ENCODE measurements around the gene OR1N2. TPM values are rescaled to one million over a fixed set of nuclear protein-coding genes. Genes with fewer than 3 reads are reported as not detected.
"Not testable (repeated sequence)": the region's sequence is repeated elsewhere in the genome, so short reads cannot be mapped to it uniquely, and the experiment has no call there.

Gene OR1N2
- total RNA-seq, 1 experiment from 2014 or later = not detected

GRCh38 chr9:122561446-122561845, 8.5 kb downstream of the OR1N2 start:
- no peak overlapping the region for H3K27ac ChIP-seq
- no peak for DNase-seq (ENCODE audit: low read depth in 1 of 2, low spot score in 2 of 2)
- H3K36me3 ChIP-seq = no peaks in the 10 kb centered on the region
- H3K27me3 ChIP-seq (replicated peaks) = no peaks in the 10 kb centered on the region
- no peak overlapping the region for H3K4me3 ChIP-seq
- no peaks in the 10 kb centered on the region for H3K9me3 ChIP-seq (replicated peaks)
- no peaks in the 10 kb centered on the region for H3K4me1 ChIP-seq (replicated peaks)

GRCh38 chr9:122562134-122562760, 9.3 kb downstream of the OR1N2 start:
- no peaks in the 10 kb centered on the region for H3K36me3 ChIP-seq
- H3K4me1 ChIP-seq (replicated peaks) = no peaks in the 10 kb centered on the region
- H3K27me3 ChIP-seq (replicated peaks) = no peaks in the 10 kb centered on the region
- H3K9me3 ChIP-seq (replicated peaks) = no peaks in the 10 kb centered on the region
- no peak overlapping the region for H3K27ac ChIP-seq
- no peak overlapping the region for H3K4me3 ChIP-seq
- no peak for DNase-seq (ENCODE audit: low read depth in 1 of 2, low spot score in 2 of 2)

- no peaks in the 10 kb centered on the region for H3K27me3 ChIP-seq (replicated peaks)
- H3K4me1 ChIP-seq (replicated peaks) = no peaks in the 10 kb centered on the region
- H3K4me3 ChIP-seq = no peak overlapping the region
- H3K9me3 ChIP-seq (replicated peaks) = no peaks in the 10 kb centered on the region
- no peak for DNase-seq (ENCODE audit: low read depth in 1 of 2, low spot score in 2 of 2)
- no peaks in the 10 kb centered on the region for H3K36me3 ChIP-seq
- H3K27ac ChIP-seq = no peak overlapping the region
Measured at GRCh38 chr9:122567901-122568300, 15.0 kb downstream of the OR1N2 start.

GRCh38 chr9:122572456-122572855, 19.5 kb downstream of the OR1N2 start:
- H3K27ac ChIP-seq = no peak overlapping the region
- no peak overlapping the region for H3K4me3 ChIP-seq
- no peaks in the 10 kb centered on the region for H3K4me1 ChIP-seq (replicated peaks)
- H3K36me3 ChIP-seq = no peaks in the 10 kb centered on the region
- no peaks in the 10 kb centered on the region for H3K27me3 ChIP-seq (replicated peaks)
- DNase-seq (ENCODE audit: low read depth in 1 of 2, low spot score in 2 of 2) = no peak
- no peaks in the 10 kb centered on the region for H3K9me3 ChIP-seq (replicated peaks)

GRCh38 chr9:122579874-122580273, 27.0 kb downstream of the OR1N2 start:
- Histone ChIP-seq H3K9me3 (replicated peaks) (no peaks in the 10 kb centered on the region), H3K4me3 (no peak overlapping the region), H3K27ac (no peak overlapping the region), H3K36me3 (no peaks in the 10 kb centered on the region), H3K27me3 (replicated peaks) (no peaks in the 10 kb centered on the region), H3K4me1 (replicated peaks) (no peaks in the 10 kb centered on the region)
- DNase-seq (ENCODE audit: low read depth in 1 of 2, low spot score in 2 of 2) = no peak

- no peak overlapping the region for H3K4me3 ChIP-seq
- no peaks in the 10 kb centered on the region for H3K36me3 ChIP-seq
- peak in 1 of 2 experiments; percentile 8 for DNase-seq (ENCODE audit: low read depth in 1 of 2, low spot score in 2 of 2)
- H3K27ac ChIP-seq = no peak overlapping the region
- H3K9me3 ChIP-seq (replicated peaks) = no peaks in the 10 kb centered on the region
- no peaks in the 10 kb centered on the region for H3K27me3 ChIP-seq (replicated peaks)
- no peaks in the 10 kb centered on the region for H3K4me1 ChIP-seq (replicated peaks)
Measured at GRCh38 chr9:122580360-122580759, 27.4 kb downstream of the OR1N2 start.

- H3K36me3 ChIP-seq; H3K4me3 ChIP-seq; H3K27ac ChIP-seq; H3K4me1 ChIP-seq (replicated peaks); DNase-seq (ENCODE audit: low read depth in 1 of 2, low spot score in 2 of 2); H3K9me3 ChIP-seq (replicated peaks); H3K27me3 ChIP-seq (replicated peaks): not testable (repeated sequence)
Measured at GRCh38 chr9:122583284-122583683, 30.4 kb downstream of the OR1N2 start, which contains the start of gene OR1L8. Gene OR1L8, minus strand, starts transcription at chr9:122583384. Its CDS starts 14,907 bp downstream, at chr9:122568477.

Other genes with a start within 250 kb of the OR1N2 start
- 0.39 and 0.97 TPM in 2 replicates for gene PTGS1, start 182.1 kb upstream of the OR1N2 start, total RNA-seq (2014; rRNA removed; shearing (Covaris generic))
- gene OR1J1, start 75.2 kb upstream of the OR1N2 start, total RNA-seq (2014; rRNA removed; shearing (Covaris generic)) = not detected in 2 replicates
- not detected in 2 replicates for gene OR1J2, start 42.3 kb upstream of the OR1N2 start, total RNA-seq (2014; rRNA removed; shearing (Covaris generic))
- not detected in 2 replicates for gene OR1J4, start 34.0 kb upstream of the OR1N2 start, total RNA-seq (2014; rRNA removed; shearing (Covaris generic))
- not detected in 2 replicates for gene OR1N1, start 25.8 kb upstream of the OR1N2 start, total RNA-seq (2014; rRNA removed; shearing (Covaris generic))
- gene OR1L8, start 30.3 kb downstream of the OR1N2 start, total RNA-seq (2014; rRNA removed; shearing (Covaris generic)) = not detected in 2 replicates
- gene OR1Q1, start 61.6 kb downstream of the OR1N2 start, total RNA-seq (2014; rRNA removed; shearing (Covaris generic)) = not detected in 2 replicates
- gene OR1B1, start 104.5 kb downstream of the OR1N2 start, total RNA-seq (2014; rRNA removed; shearing (Covaris generic)) = not detected in 2 replicates
- not detected in 2 replicates for gene OR1L1, start 108.6 kb downstream of the OR1N2 start, total RNA-seq (2014; rRNA removed; shearing (Covaris generic))
- gene OR1L3, start 122.0 kb downstream of the OR1N2 start, total RNA-seq (2014; rRNA removed; shearing (Covaris generic)) = not detected in 2 replicates
- gene OR1L4, start 170.9 kb downstream of the OR1N2 start, total RNA-seq (2014; rRNA removed; shearing (Covaris generic)) = not detected in 2 replicates
- not detected in 2 replicates for gene OR1L6, start 189.2 kb downstream of the OR1N2 start, total RNA-seq (2014; rRNA removed; shearing (Covaris generic))
- gene OR5C1, start 235.8 kb downstream of the OR1N2 start, total RNA-seq (2014; rRNA removed; shearing (Covaris generic)) = not detected in 2 replicates
- gene OR1K1, start 247.0 kb downstream of the OR1N2 start, total RNA-seq (2014; rRNA removed; shearing (Covaris generic)) = not detected in 2 replicates